PC-3 (cell line): ENCODE results near the gene ESYT3. TPM values are rescaled to one million over a fixed set of nuclear protein-coding genes. Genes with fewer than 3 reads are reported as not detected.
"Not testable (repeated sequence)": the region's sequence is repeated elsewhere in the genome, so short reads cannot be mapped to it uniquely, and the experiment has no call there.

Experiments
- ATAC-seq: fragments of 200-7000 bp; cut with Tn5 transposase; 2 replicates; pipeline ENCODE4 v1.9.1; 2020; ENCODE audit warnings: mild to moderate bottlenecking, moderate library complexity
- BruUV-seq: library from RNA; stranded (reverse); fragments of 400-500 nt; replicated peaks from 2 replicates; lab custom pipeline; 2021; lab: Mats Ljungman, UMichigan
- CTCF ChIA-PET: fragments of 300-600 bp; sonication (Branson Sonifier 250); formaldehyde crosslinking; loops from one replicate; lab custom pipeline; 2022; ENCODE audit warnings: antibody characterized with exemption; lab: Charles Lee
- POLR2A ChIA-PET: fragments of 300-600 bp; sonication (Branson Sonifier 250); formaldehyde crosslinking; loops from one replicate; lab custom pipeline; 2022; ENCODE audit warnings: antibody characterized with exemption; ENCODE audit not compliant: unreplicated experiment; lab: Charles Lee
- DNase-seq: peaks from one replicate; pipeline ENCODE4 v3.0.0-alpha.2; 2015
- H2AFZ ChIP-seq: fragments of 300-600 bp; sonication (generic); 2 replicates; pipeline ENCODE4 v1.6.0; 2016; ENCODE audit warnings: antibody characterized with exemption, low read length
- H3F3A ChIP-seq: fragments of 300-600 bp; sonication (generic); one replicate; pipeline ENCODE4 v1.6.0; 2017; ENCODE audit warnings: antibody characterized with exemption, low read length, control low read depth, mild to moderate bottlenecking; ENCODE audit not compliant: unreplicated experiment
- H3K27ac ChIP-seq: fragments of 300-600 bp; sonication (generic); 2 replicates; pipeline ENCODE4 v1.5.1; 2016; ENCODE audit warnings: mild to moderate bottlenecking, low read length
- H3K27me3 ChIP-seq: fragments of 300-600 bp; sonication (generic); 2 replicates; pipeline ENCODE4 v1.6.1; 2016; ENCODE audit warnings: low read length, mixed read lengths
- H3K36me3 ChIP-seq: fragments of 300-600 bp; sonication (generic); 2 replicates; pipeline ENCODE4 v1.6.1; 2016; ENCODE audit warnings: low read depth, mixed run types, low read length, mixed read lengths
- H3K4me1 ChIP-seq: fragments of 300-600 bp; sonication (generic); 2 replicates; pipeline ENCODE4 v1.5.1; 2016; ENCODE audit warnings: low read length; ENCODE audit not compliant: insufficient read depth
- H3K4me2 ChIP-seq: fragments of 300-600 bp; sonication (generic); 2 replicates; pipeline ENCODE4 v1.6.0; 2016; ENCODE audit warnings: low read length
- H3K4me3 ChIP-seq: fragments of 300-600 bp; sonication (generic); 2 replicates; pipeline ENCODE4 v1.5.1; 2016; ENCODE audit warnings: mild to moderate bottlenecking, low read length, mixed read lengths
- H3K79me2 ChIP-seq: fragments of 300-600 bp; sonication (generic); 2 replicates; pipeline ENCODE4 v1.6.1; 2017; ENCODE audit warnings: low read length, mixed read lengths
- H3K9ac ChIP-seq: fragments of 300-600 bp; sonication (generic); 2 replicates; pipeline ENCODE4 v1.6.0; 2016; ENCODE audit warnings: mild to moderate bottlenecking, low read length
- H3K9me2 ChIP-seq: fragments of 300-600 bp; sonication (generic); replicated peaks from 2 replicates; pipeline ENCODE4 v1.6.1; 2016; ENCODE audit warnings: mixed run types, low read length, mixed read lengths
- H3K9me3 ChIP-seq: fragments of 300-600 bp; sonication (generic); 2 replicates; pipeline ENCODE4 v1.6.1; 2016; ENCODE audit warnings: low read length, mixed read lengths
- H4K20me1 ChIP-seq: fragments of 300-600 bp; sonication (generic); 2 replicates; pipeline ENCODE4 v1.6.1; 2016; ENCODE audit warnings: low read length, mixed read lengths
- EZH2 ChIP-seq: fragments of 300-600 bp; sonication (generic); IDR thresholded peaks from one replicate; pipeline ENCODE4 v1.6.1; 2017; ENCODE audit warnings: antibody characterized with exemption, mild to moderate bottlenecking, low read length; ENCODE audit not compliant: unreplicated experiment
- EZH2phosphoT487 ChIP-seq: fragments of 300-600 bp; sonication (generic); IDR thresholded peaks from 2 replicates; pipeline ENCODE4 v1.6.1; 2018; ENCODE audit warnings: mild to moderate bottlenecking, antibody characterized with exemption, low read length, borderline replicate concordance
- intact Hi-C: fragments of 100-400 bp; cut with micrococcal nuclease; formaldehyde crosslinking; loops from 2 replicates; pipeline ENCODE4 v1.9.0; 2023
- total RNA-seq: library from RNA; depleted of rRNA; stranded (reverse); fragments of >200 nt; gene quantifications from 2 replicates; pipeline ENCODE4 v1.2.3, GENCODE V29; 2014
- TF ChIP-seq, protein P1 (sequence below): fragments of 300-600 bp; sonication (generic); conservative IDR thresholded peaks from 2 replicates; pipeline ENCODE4 v1.5.1; 2017; ENCODE audit warnings: antibody characterized with exemption, low read depth, mild to moderate bottlenecking, low read length

The ESYT3 gene
- total RNA-seq, 1 experiment from 2014 or later: 1.6 TPM

DNA sequence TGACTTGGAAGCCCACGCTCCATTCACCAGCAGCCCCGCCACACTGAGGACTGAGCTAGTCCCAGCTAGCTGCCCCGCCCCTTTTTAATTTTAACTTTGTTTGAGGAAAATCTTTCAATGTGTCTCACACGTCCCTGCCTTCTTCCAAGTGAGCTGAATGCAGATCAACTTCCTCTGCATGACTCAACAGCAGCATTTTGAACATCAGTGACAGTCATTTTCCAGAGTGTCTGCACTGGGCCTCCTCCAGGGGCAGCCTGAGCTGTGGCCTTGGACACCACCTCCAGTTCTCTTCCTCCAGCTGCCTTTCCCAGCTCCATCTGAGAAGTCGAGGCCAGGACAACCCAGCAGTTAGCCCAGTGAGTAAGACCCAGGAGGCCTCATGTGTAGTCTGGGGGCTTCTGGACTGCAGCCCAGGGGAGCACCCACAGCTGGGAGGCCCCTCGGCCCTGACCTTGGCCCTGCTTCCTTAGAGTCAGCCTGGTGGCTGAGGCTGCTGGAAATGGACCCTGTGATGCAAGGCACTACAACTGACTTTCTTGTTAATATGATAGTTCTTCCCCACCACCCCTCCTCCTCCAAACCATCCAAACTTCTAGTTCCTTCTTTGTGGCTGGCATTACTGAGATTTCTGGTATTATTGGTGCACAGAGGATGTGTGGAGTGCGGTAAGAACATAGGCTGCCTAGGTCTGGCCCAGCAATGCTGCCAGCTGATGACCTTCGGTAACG lies 21.4 kb upstream of the ESYT3 start:
- TF ChIP-seq EZH2phosphoT487 (no peak), EZH2 (no peak)
- TF ChIP-seq, protein P1, sequence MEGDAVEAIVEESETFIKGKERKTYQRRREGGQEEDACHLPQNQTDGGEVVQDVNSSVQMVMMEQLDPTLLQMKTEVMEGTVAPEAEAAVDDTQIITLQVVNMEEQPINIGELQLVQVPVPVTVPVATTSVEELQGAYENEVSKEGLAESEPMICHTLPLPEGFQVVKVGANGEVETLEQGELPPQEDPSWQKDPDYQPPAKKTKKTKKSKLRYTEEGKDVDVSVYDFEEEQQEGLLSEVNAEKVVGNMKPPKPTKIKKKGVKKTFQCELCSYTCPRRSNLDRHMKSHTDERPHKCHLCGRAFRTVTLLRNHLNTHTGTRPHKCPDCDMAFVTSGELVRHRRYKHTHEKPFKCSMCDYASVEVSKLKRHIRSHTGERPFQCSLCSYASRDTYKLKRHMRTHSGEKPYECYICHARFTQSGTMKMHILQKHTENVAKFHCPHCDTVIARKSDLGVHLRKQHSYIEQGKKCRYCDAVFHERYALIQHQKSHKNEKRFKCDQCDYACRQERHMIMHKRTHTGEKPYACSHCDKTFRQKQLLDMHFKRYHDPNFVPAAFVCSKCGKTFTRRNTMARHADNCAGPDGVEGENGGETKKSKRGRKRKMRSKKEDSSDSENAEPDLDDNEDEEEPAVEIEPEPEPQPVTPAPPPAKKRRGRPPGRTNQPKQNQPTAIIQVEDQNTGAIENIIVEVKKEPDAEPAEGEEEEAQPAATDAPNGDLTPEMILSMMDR: no peak
- H3K79me2 ChIP-seq: no peaks in the 10 kb centered on the region
- POLR2A ChIA-PET: no interaction called here
- H3K9ac ChIP-seq: no peak overlapping the region
- H3K27me3 ChIP-seq: no peaks in the 10 kb centered on the region
- no peak overlapping the region for H3K4me3 ChIP-seq
- no peak overlapping the region for H3K27ac ChIP-seq
- no peaks in the 10 kb centered on the region for H3F3A ChIP-seq
- intact Hi-C loops: no loop called here
- H2AFZ ChIP-seq: no peak overlapping the region
- CTCF ChIA-PET: no interaction called here
- BruUV-seq: no TSS peak
- DNase-seq: peak; percentile 18
- no peaks in the 10 kb centered on the region for H4K20me1 ChIP-seq
- no peaks in the 10 kb centered on the region for H3K9me2 ChIP-seq
- H3K4me1 ChIP-seq: no peaks in the 10 kb centered on the region
- no peak overlapping the region for H3K4me2 ChIP-seq
- H3K36me3 ChIP-seq: no peaks in the 10 kb centered on the region
- H3K9me3 ChIP-seq: no peaks in the 10 kb centered on the region
- peak; percentile 34 for ATAC-seq

DNA sequence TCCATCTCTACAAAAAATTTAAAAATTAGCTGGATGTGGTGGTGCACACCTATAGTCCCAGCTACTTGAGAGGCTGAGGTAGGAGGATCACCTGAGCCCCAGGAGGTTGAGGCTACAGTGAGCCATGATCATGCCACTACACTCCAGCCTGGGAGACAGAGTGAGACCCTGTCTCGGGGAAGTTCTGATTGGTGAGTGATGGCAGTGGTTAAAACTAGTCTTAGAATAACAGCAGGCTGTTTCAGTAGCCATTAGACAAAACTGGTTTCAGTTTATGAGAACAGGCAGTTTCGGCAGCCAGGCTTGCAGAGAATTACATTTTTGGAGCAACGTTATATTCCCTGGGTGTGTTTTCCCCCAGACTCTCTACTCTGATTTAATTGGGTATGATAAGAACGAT lies 18.2 kb upstream of the ESYT3 start:
- H3K79me2 ChIP-seq, H3K27ac ChIP-seq, ATAC-seq, POLR2A ChIA-PET, H3K4me1 ChIP-seq, H3F3A ChIP-seq, H3K36me3 ChIP-seq, H3K4me3 ChIP-seq, H2AFZ ChIP-seq, H4K20me1 ChIP-seq, BruUV-seq, H3K9me3 ChIP-seq, H3K9ac ChIP-seq, H3K27me3 ChIP-seq, CTCF ChIA-PET, H3K9me2 ChIP-seq, DNase-seq: not testable (repeated sequence)
- peak overlapping the region; percentile 37 for H3K4me2 ChIP-seq
- intact Hi-C loops: loop anchor here (2.0 to 5.0 kb wide), 3 partner anchors 176 to 507 kb away; partner anchors contain the start of gene CEP70

DNA sequence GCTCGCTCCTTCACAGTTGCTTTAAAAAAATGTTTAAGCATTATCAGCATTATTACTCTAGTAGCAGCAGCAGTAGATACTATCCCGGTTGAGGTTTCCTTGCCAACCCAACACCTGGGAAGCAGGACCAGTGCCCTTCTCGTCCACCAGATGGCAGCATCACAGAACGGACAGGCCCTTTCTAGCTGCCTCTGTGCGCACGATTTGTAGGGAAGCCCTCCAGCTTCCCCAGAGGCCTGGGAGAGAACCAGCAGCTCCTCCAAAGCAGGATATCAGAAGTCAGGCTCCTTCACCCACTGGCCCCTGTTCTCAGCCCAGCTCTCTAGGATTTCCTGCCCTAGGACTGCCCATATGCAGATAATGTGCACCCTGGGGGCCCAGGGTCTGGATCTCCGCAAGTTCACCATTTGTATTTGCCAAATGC lies 16.8 kb upstream of the ESYT3 start:
- Histone ChIP-seq H3K9me2 (no peaks in the 10 kb centered on the region), H4K20me1 (no peaks in the 10 kb centered on the region), H3K9me3 (no peaks in the 10 kb centered on the region), H3K4me3 (no peak overlapping the region), H3K36me3 (no peaks in the 10 kb centered on the region), H3K79me2 (no peaks in the 10 kb centered on the region), H3K27me3 (no peaks in the 10 kb centered on the region), H3K27ac (no peak overlapping the region), H2AFZ (no peak overlapping the region), H3K4me1 (no peaks in the 10 kb centered on the region), H3F3A (no peaks in the 10 kb centered on the region), H3K4me2 (no peak overlapping the region), H3K9ac (no peak overlapping the region)
- intact Hi-C loops: loop anchor here (2.0 to 5.0 kb wide), 3 partner anchors 175 to 505 kb away; partner anchors contain the start of gene CEP70
- TF ChIP-seq EZH2phosphoT487: no peak
- no peak for TF ChIP-seq EZH2
- TF ChIP-seq, protein P1: peak; percentile 86
- BruUV-seq: no TSS peak
- peak; percentile 96 for ATAC-seq
- peak; percentile 80 for DNase-seq
- ChIA-PET CTCF (interaction anchor here (0.7 to 1.0 kb wide), 2 partner anchors 12 to 506 kb away, joined by 4 read pairs; no protein-coding TSS in a partner anchor), POLR2A (no interaction called here)
